HT-29 (cell line): ENCODE data around the gene TMEM214. TPM values are rescaled to one million over a fixed set of nuclear protein-coding genes. Genes with fewer than 3 reads are reported as not detected.

Source experiments
- DNase-seq: peaks from one replicate; pipeline ENCODE4 v3.0.0-alpha.2; 2015; ENCODE audit warnings: low spot score
- total RNA-seq: library from RNA; depleted of rRNA; stranded (reverse); fragments of >200 nt; shearing (Covaris generic); gene quantifications from 2 replicates; pipeline ENCODE4 v1.2.3, GENCODE V29; 2014; rRNA removed

The TMEM214 gene, protein sequence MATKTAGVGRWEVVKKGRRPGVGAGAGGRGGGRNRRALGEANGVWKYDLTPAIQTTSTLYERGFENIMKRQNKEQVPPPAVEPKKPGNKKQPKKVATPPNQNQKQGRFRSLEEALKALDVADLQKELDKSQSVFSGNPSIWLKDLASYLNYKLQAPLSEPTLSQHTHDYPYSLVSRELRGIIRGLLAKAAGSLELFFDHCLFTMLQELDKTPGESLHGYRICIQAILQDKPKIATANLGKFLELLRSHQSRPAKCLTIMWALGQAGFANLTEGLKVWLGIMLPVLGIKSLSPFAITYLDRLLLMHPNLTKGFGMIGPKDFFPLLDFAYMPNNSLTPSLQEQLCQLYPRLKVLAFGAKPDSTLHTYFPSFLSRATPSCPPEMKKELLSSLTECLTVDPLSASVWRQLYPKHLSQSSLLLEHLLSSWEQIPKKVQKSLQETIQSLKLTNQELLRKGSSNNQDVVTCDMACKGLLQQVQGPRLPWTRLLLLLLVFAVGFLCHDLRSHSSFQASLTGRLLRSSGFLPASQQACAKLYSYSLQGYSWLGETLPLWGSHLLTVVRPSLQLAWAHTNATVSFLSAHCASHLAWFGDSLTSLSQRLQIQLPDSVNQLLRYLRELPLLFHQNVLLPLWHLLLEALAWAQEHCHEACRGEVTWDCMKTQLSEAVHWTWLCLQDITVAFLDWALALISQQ
- 35.6 and 42.0 TPM in 2 replicates for total RNA-seq

DNA sequence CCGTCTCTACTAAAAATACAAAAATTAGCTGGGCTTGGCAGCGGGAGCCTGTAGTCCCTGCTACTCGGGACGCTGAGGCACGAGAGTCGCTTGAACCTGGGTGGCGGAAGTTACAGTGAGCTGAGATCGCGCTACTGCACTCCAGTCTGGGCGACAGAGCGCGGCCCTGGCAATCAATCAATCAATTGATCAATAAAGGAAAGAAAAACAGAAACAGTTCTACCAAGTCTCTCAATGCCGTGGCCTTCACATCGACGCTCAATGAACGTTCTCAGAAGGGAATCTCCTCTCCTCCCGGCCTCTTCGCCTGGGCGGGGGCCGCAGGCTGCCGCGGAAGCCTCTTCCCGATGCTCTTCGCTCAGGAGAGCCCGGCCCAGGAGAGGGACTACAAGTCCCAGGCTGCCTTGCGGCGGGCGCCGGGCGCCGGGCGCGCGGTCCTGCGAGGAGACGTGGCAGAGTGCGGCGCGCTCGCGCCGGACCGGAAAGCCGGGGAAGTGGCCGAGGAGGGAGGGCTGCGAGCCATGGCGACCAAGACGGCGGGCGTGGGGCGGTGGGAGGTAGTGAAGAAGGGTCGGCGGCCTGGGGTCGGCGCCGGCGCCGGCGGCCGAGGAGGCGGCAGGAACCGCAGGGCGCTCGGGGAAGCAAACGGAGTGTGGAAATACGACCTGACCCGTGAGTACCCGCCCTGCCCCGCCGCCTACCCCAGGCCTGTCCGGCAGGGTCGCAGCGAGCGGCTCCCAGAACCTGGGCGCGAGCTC is at the start of gene TMEM214:
Gene TMEM214, plus strand, starts transcription at position 471 of the 758 bp plus-strand sequence. Its CDS starts 51 bp downstream, at position 522.
- DNase-seq: peak; percentile 89

DNA sequence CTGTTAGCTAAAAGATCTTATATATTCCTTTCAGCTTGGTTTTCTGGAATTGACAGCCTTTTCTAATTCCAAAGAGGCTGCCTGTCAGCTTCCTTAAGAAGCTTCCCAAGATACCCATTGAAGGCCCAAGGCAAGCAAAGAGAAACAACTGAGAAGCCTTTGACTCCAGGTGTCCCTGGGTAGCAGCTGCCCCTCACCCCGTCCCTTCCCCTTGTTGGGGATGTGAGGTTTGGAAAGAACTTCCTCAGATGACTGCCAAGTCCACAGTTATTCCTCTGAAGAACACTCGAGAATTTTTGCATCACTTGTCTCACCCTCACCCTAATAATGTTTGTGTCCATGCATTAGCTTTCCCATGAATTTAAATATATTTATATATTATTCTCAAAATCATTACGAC is 49.0 kb upstream of the TMEM214 start:
- no peak for DNase-seq

DNA sequence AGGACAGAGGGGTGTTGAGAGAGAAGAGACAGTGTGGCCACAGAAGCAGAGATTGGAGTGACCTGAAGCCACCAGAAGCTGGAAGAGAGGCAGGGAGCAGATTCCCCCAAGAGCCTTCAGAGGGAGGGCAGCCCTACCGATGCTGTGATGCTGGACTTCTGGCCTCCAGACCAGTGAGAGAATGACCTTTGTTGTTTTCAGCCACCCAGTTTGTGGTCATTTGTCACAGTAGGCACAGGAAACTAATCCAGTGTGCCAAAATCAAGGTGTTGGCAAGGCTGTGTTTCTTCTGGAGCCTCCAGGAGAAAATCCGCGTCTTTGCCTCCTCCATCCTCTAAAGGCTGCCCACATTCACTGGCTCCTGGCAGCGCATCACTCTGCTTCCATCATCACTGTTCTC is 47.0 kb upstream of the TMEM214 start:
- DNase-seq: no peak

DNA sequence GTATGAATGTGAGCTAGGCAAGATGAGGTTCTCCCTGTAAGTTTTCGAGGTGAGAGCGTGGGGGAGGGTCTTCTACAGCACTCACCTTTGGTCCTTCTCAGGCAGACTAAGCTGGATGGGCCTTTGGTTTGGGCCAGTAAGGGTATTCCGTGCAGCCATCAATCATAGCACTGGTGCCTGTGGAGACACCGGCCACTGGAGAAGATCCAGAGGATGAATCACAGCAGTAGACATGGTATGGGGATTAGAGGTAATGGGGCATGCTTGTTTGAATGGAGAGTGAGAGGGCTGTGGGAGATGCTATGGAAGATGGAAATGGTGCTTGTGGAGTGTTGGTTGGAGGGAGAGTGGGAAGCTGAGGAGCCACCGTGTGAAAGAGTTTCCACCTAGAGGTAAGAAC is 46.2 kb upstream of the TMEM214 start:
- no peak for DNase-seq

DNA sequence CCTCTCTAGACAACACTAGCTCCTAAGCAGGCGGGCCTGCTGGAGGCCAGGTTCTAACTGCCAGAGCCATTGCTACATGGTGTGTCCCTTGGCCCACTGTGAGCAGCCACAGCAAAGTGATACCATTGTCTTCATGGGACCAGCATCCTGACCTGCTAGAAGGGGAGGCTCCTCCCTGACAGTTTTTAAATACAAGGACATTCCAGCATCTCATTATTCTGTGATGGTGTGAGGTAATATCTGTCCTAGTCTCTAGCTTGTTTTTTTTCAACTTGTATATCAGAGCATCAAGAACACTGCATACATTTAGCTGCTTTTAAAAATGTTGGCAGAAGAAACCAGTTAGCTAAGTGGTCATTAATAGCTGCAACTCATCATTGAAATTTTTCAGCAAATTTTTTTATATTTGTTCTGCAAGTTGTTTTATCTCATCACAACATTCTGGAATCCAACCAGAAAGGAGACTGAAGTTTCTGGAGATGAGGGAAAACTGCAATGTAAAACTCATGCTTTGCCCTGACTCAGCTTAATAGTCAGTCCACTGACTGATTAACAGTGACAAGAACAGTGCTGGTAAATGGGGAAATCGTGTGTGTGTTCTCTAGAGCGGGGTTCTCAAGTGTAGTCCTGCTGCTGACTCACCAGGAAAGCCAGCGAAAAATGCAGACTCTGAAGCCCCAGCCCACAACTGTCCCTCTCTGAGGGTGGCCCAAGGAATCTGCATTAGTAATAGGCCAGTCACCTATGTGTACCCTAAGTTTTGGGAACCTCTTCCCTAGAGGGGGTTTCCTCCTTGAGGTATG is 44.5 kb upstream of the TMEM214 start:
- no peak for DNase-seq

DNA sequence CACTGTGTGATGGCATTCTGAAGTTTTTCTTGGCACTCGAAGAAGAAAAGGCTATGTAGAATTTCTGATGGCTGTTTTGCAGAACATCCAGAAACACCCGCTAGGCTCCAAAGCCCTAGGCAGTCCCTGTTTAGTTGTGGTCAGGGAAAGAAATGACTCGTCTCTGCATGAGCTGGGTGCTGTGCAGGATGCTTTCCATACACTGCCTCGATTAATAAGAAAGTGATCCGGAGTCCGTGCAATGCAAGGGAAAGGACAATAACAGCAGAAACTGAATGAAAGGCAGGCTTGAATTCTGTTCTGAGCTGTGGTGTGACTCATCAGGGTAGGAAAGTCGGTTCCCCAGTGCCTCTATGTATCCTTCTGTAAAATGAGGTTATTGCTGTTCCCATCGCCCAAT is 43.6 kb upstream of the TMEM214 start:
- DNase-seq: no peak

DNA sequence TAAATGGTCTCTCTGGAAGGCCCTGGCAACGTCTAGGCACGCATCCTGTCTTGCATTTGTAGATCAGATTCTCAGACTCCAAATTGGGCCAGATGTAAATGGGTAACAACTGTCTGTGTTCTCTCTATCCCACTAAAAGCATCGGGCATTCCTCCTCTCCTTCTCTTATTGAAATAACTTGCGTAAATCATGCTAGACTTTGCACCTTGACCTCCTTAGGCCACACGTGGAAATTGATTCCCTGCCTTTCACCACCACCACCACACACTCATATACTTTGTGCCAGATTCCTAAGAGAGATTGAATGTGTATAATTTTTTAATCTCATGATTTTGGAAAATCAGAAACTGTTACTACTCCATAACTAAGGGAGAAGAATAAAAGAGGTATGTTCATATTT is 41.0 kb upstream of the TMEM214 start:
- DNase-seq: no peak

DNA sequence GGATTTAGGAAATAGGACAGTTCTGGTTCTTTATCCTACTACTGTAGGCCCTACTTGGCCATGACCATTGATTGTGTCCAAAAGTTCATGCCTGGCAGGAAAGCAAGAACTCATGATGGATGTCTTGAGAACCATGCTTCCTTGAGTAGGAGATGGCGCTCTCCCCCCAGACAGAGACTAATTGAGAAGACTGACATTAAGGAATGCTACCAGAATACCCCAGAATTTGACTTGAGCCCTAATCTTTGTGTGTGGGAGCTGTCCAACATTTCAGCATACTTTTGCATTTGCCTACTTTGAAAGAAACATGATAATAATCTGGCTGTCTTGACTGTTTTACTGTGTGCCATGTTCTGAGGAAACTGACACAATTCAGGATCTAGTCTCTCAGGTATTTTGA is 39.0 kb upstream of the TMEM214 start:
- no peak for DNase-seq

DNA sequence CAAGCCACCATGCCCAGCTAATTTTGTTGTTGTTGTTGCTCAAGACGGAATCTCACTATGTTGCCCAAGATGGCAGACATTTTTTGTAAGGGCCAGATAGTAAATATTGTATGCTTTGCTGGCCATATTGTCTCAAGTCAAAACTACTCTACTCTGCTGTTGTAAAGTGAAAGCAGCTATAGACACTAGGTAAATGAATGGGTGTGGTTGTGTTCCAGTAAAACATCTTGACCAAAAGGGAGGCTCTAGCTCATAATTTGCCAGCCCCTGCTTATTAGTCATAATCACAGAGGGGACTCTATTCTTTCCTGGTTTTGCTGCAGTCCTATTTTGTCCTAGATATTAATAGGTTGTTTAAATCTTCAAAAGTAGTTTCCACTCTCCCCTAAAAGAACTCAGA is 37.8 kb upstream of the TMEM214 start:
- DNase-seq: no peak

DNA sequence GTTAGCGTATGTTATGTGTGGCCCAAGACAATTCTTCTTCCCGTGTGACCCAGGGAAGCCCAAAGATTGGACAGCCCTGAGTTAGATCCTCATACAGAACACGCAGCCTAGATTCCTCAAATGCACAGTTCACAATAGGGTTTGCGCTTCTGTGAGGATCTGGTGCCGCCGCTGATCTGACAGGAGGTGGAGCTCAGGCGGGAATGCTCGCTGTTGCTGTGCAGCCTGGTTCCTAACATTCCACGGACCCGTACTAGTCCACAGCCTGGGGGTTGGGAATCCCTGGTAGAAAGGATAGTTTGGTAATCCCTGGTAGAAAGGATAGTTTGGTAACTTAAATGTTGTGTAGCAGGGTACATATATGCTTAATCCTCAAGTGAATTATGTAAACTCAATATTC is 35.4 kb upstream of the TMEM214 start:
- DNase-seq: no peak

DNA sequence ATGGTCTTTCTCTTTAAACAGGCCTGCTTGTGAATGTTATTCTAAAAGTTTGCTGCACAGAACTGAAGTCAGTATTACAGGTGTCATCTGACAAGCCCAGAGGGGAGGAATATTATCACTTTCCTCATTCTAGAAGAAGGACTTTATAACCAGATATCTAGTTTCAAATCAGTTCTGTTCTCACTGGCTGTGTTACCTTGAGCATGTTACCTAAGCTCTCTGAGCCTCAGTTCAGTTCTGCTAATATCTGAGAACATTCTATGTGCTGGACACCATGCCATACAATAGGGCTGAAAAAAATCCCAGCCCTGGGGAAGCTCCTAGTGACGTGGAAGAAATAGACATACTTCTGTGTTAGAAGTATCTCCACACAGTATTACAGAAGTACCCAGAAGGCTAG is 34.4 kb upstream of the TMEM214 start:
- DNase-seq: no peak

DNA sequence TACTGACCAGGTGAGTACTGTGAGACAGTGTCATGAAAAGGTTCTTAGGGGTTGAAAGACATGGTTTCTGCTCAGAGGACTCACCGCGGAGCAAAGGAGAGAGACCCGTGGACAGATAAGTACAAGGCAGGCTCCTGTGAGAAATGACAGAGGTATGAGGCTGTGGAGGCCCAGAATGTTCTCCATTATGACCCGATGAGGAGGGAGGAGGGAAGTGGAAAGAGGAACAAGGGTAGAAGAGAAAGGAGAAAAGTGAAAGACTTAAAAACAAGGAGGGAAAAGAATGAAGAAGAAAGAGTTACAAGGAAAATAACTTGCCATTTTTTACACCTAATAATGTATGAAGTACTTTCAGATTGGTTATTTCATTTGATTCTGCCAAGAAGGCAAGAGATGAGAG is 32.5 kb upstream of the TMEM214 start:
- DNase-seq: no peak

DNA sequence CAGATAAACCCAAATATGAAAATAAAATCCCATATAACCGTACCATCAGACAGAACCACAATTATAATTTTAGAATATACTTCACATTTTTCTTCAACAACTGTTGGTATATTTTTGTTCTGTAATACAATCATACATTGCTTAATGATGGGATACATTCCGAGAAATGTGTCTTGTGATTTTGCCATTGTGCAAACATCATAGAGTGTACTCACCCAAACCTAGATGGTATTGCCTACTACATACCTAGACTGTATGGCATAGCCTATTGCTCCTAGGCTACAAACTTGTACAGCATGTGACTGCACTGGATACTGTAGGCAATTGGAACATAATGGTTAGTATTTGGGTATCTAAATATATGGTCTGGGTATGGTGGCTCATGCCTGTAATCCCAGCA is 31.8 kb upstream of the TMEM214 start:
- DNase-seq: no peak

DNA sequence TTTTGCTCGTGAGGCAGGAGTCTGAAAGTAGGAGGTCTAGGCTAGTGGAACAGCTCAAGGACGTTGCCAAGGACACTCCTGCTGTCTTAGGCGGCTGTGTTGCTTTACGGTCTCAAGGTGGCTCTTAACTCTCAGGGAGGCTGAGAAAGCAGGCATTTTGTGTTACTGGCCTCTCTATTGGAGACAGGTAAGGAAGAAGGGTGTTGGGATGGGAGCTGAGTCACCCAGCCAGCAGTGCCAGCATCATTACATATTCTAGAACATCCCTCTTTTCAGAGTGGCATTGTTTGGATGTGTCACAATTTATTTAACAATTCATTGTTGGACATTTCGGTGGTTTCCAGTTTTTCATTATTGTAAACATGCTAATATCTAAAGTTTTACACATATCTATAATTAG is 30.8 kb upstream of the TMEM214 start:
- no peak for DNase-seq

DNA sequence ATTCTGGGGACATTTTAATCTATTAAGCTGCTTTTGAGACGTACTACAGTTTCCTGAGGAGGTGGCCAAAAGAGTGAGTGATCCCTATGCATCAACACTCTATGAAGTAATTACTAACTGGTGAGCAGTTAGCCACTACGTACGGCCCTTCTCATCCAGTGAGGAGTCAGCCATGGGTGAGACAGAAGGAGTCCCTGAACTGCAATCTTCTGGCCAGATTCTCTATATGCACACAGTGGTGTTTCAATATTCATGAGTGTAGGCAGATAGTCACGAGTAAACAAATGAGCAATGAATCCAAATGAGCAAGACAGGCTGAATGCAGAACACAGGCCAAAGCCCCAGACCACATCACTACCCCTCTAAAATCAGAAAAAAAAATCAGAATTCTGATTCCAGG is 29.8 kb upstream of the TMEM214 start:
- no peak for DNase-seq

DNA sequence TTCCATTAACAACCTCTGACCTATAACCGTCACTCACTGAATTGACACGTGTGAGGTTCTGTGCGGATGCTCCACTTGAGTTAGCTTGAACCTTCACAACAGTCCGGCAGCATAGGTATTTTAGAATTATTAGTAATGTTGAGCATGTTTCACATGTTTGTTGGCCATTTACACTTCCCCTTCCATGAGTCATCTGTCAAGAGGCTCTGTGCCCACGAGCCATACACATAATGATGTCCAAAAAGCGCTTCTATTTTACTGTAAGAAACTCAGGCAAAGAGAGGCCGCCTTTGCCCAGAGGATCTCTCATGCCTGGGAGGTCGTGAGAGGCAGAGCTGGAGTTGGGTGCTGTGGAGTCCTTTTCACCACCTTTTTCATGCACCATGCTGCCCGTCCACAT is 28.9 kb upstream of the TMEM214 start:
- DNase-seq: no peak

DNA sequence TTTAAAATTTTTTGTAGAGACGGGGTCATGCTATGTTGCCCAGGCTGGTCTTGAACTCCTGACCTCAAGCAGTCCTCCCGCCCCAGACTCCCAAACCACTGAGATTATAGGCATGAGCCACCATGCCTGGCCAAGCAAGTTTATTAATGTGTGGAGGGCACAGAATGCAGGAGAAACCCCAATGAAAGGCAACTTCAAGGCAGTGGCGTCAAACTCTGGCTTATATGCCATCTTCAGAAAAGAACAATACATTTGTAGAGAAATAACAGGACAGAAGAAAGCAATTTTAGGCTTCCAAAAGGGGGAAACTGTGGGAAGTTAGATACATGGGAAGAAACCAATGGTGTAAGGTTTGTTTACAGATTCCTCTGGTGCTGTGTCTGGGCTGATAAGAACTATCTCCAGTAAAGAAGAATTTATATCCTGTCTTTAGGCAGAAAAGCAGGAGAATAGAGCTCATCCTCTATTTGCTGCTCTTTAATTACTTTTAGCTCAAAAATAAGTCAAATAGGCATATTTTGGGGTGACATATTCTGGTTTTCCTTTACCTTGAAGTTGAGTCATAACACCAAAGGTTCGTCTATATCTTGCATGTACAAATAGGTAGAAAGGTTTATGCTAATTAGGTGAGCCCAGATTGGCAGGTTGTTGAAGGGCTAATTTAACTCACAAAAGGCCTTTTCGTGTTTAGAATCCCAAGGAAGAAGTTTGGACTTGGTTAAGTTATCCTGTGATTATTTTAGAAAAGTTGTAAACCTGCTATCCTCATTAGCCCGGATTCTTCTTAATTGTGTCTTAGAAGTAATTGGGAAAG is 26.0 kb upstream of the TMEM214 start:
- no peak for DNase-seq

DNA sequence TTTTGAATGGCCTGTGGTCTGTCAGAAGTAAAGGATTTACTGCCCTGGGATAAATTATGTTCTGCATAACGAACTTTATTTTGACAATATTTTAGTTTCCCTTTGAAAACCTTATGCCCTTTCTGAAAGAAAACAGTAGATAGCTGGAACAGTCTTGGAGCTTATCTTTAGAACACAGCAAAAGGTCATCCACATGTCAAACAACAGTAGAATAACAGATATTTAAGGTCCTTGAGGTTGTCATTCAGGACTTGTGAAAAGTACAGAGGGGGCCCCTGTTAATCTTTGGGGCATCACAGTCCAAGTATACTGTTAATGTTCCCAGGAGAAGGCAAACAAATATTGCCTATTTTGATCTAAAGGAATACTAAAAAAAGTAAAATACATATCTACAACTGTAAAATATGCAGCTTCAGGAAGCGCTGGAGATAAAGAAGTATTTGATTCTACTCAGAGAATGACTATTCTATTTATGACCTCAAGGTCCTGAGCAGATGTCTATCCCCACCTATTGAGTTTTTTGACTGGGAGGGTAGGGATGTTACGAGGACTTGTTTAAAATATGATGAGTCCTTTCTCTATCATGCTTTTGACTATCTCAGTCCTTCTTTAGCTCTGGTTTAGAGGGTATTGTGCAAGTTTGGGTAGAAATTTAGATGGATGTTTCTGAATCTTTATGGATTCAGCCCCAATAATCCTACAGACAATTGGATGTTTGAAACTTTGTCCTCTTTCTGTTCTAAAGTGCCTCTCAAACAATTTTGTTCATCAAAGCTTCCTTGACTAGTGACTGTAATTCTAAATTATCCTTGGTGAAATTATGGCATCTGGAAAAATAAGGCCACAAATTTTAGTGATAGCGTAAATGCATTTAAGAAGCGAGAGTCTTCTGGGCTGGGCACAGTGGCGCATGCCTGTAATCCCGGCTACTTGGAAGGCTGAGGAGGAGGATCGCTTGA is 25.1 kb upstream of the TMEM214 start:
- DNase-seq: no peak

DNA sequence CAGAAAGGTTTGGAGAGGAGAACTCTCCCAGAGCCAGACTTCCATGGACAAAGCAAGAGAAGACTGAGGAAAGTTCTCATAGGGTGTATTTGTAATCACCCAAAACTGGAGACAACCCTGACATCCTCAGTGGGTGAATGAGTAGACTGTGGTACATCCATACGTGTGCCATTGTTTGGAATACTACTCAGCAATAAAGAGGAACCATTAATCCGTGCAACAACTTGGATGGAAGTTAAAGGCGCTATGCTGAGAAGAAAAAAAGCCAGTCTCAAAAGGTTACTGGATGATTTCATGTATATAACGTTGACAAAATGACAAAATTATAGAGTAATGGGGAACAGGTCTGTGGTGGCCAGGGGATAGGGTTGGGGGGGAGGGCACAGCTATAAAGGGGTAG is 24.1 kb upstream of the TMEM214 start:
- DNase-seq: no peak

DNA sequence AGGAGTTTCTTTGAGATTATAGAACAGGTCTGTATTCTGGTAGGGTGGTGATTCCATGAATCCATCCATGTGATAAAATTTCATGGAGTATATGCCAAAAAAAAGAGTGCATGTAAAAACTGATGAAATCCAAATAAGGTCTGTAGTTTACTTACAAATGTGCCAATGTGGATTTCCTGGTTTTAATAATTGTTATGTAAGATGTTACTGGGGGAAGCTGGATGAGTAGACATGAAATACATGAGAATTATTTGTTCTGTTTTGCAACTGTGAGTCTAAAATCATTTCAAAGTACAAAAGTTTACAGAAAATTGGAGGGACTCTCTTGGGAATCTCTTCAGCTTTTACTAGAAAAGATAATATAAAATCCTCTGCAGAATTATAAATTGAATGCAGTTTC is 23.7 kb upstream of the TMEM214 start:
- DNase-seq: no peak
